Body of pancreas (tissue), 4 donors: ENCODE data around the gene ERVFRD-1. TPM values are rescaled to one million over a fixed set of nuclear protein-coding genes. Genes with fewer than 3 reads are reported as not detected.
A peak's percentile ranks its signal among the peaks of the same experiment; 100 is the strongest.

Experiments
- ATAC-seq: fragments of 150-250 bp; one replicate; pipeline ENCODE4 v1.9.1; 2016
- DNase-seq, 4 donors: peaks; one replicate each; pipeline ENCODE4 v3.0.0-alpha.2; 2019
- H3K27ac ChIP-seq, 4 donors: fragments of 200-600 bp; sonication (generic); 1 replicate in 3 of 4; 2 replicates in 1 of 4; pipeline versions ENCODE4 v1.5.1 to v1.6.1; 2016 to 2019; ENCODE audit warnings: mild to moderate bottlenecking in 1 of 4, mixed read lengths in 1 of 4, moderate library complexity in 1 of 4
- H3K27me3 ChIP-seq, 2 donors: fragments of 200-600 bp; sonication (generic); one replicate each; pipeline ENCODE4 v1.6.0; 2016; ENCODE audit warnings: mild to moderate bottlenecking in 1 of 2
- H3K36me3 ChIP-seq, 2 donors: fragments of 200-600 bp; sonication (generic); replicated peaks in 1 of 2; 2 replicates each; pipeline ENCODE4 v1.5.1; 2016; ENCODE audit warnings: low read depth in 2 of 2; ENCODE audit not compliant: insufficient read depth in 1 of 2
- H3K4me1 ChIP-seq: fragments of 200-600 bp; sonication (generic); one replicate; pipeline ENCODE4 v1.6.0; 2016
- H3K4me3 ChIP-seq, 2 donors: fragments of 200-600 bp; sonication (generic); 1 replicate in 1 of 2; 2 replicates in 1 of 2; pipeline ENCODE4 v1.5.1; 2016 to 2019
- H3K9me3 ChIP-seq, 3 donors: fragments of 200-600 bp; sonication (generic); 1 replicate in 2 of 3; 2 replicates in 1 of 3; pipeline ENCODE4 v1.5.1; 2016
- CTCF ChIP-seq, 7 experiments: fragments of 450-650 bp in 4 of 7; fragments of 200-600 bp in 3 of 7; sonication (generic) in 3 of 7; IDR thresholded peaks; one replicate each; pipeline ENCODE4 v1.5.1; 2016 to 2019; ENCODE audit warnings: antibody characterized with exemption in 7 of 7
- POLR2A ChIP-seq, 3 donors: fragments of 450-650 bp; IDR thresholded peaks; one replicate each; pipeline ENCODE4 v1.6.1; 2016; ENCODE audit warnings: antibody characterized with exemption in 3 of 3, mild to moderate bottlenecking in 2 of 3
- WGBS, 2 donors: methylation state at CpG; one replicate each; pipeline ENCODE4 v1.1.5; 2017; 5-methylcytosine and 5-hydroxymethylcytosine counted together
- intact Hi-C: fragments of 100-400 bp; cut with DNase I; formaldehyde crosslinking; loops from one replicate; pipeline ENCODE4 v1.15.1; 2023
- total RNA-seq, 2 donors: library from RNA; depleted of rRNA; stranded (reverse); fragments of >200 nt; gene quantifications; one replicate each; pipeline ENCODE4 v1.1.0, GENCODE V29; 2016

ERVFRD-1 gene
- total RNA-seq, 2 donors from 2014 or later, result not detected

DNA sequence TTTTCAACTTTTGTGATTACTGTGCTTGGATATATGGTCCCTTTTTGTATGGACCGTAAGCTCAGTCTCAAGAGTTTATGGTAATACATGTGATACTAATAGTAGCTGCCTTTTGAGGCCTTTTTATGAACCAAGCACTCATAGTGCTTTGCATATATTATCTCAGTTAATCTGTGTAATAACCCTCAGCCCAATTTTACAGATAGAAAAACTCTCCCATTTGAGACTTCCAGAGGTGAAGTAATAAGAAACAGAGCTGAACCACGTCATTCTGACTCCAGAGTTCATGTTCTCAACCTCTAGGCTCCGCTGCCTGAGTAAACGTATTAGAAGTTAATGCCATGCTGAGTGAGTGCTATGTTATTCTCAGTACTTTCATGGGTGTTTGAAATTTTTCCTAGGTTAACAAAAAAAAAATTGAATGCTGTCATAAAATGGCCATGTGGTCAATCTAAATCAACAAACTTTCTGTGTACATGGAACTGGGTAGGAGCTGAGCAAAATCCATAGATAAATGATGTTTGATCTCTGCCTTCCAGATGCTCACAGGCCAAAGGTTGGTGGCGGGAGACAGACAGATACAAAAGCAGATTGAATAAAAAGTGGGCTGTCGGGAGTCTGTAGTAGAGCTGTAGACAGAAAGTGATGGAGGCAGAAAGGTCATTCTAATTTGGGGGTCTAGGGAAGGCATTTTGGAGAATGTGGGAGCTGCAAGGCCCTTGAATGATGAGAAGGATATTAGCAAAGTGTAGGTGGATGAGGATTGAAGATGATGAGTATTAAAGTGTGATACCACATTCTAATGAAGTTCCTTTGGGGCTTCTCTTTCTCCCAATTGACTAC is 44.8 kb downstream of the ERVFRD-1 start:
- DNase-seq, result no peak
- H3K4me1 ChIP-seq, result peaks cover 16% of the 10 kb centered on the region
- peak overlapping the region in 1 of 4 donors; percentile 46 for H3K27ac ChIP-seq
- intact Hi-C loops, result no loop called here
- no peaks in the 10 kb centered on the region for H3K36me3 ChIP-seq
- no peak for ATAC-seq
- H3K27me3 ChIP-seq, result no peaks in the 10 kb centered on the region
- WGBS, 2 donors, result 88 to 89% methylated on average over 6 of the region's 6 CpGs
- H3K4me3 ChIP-seq, result no peak overlapping the region
- TF ChIP-seq CTCF (IDR thresholded peaks at IDR 0.05) (no peak), POLR2A (IDR thresholded peaks at IDR 0.05) (no peak)
- H3K9me3 ChIP-seq, result no peaks in the 10 kb centered on the region

DNA sequence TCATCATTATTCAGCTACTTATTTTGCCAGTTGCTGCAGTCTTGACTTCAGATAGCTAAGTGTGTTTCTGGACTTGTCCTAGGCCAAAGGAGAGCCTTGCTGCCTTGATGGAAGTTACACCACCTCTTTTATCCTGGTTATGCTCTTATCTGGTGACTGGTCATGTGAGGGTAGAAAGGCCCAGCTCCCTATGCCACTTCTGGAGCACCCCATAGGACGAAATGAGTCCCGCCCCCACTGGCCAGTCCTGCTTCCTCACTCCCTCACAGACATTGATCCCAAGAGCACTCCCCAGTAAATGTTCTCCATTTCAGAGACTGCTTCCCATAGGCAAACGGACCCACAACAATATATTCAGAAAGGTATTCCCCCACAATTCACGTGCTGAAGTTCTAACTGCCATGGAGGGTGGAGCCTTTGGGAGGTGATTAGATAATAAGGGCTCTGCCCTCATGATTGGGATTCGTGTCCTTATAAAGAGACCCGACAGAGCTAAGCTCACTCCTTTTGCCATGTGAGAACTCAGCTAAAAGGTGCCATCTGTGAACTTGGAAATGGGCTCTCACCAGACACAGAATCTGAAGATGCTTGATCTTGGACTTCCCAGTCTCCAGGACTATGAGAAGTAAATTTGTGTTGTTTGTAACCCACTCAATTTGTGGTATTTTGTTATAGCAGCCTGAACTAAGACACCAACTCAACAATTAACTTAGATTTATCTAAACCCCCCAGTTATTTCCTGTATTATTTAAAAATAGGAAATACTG is 45.9 kb downstream of the ERVFRD-1 start:
- Histone ChIP-seq H3K4me1 (peaks cover 16% of the 10 kb centered on the region), H3K27ac (no peak overlapping the region), H3K9me3 (no peaks in the 10 kb centered on the region), H3K36me3 (no peaks in the 10 kb centered on the region), H3K4me3 (no peak overlapping the region), H3K27me3 (no peaks in the 10 kb centered on the region)
- intact Hi-C loops, result no loop called here
- DNase-seq (no peak), ATAC-seq (no peak)
- WGBS, 2 donors, result 73 to 76% methylated on average over 6 of the region's 6 CpGs
- TF ChIP-seq POLR2A (IDR thresholded peaks at IDR 0.05) (no peak), CTCF (IDR thresholded peaks at IDR 0.05) (no peak)

- 74 to 78% methylated on average over 3 of the region's 3 CpGs for WGBS, 2 donors
- Histone ChIP-seq H3K36me3 (no peaks in the 10 kb centered on the region), H3K27ac (no peak overlapping the region), H3K27me3 (no peaks in the 10 kb centered on the region), H3K9me3 (no peaks in the 10 kb centered on the region), H3K4me3 (no peak overlapping the region), H3K4me1 (peaks cover 16% of the 10 kb centered on the region)
- intact Hi-C loops, result no loop called here
- ATAC-seq (no peak), DNase-seq (no peak)
- TF ChIP-seq CTCF (IDR thresholded peaks at IDR 0.05) (no peak), POLR2A (IDR thresholded peaks at IDR 0.05) (no peak)
These were observed 46.7 kb downstream of the ERVFRD-1 start for GRCh38 chr6:11064836-11065235.

- 58 to 67% methylated on average over 2 of the region's 2 CpGs for WGBS, 2 donors
- H3K27me3 ChIP-seq, result no peaks in the 10 kb centered on the region
These were observed 48.8 kb downstream of the ERVFRD-1 start for GRCh38 chr6:11062715-11063114.

More at GRCh38 chr6:11062715-11063114, 48.8 kb downstream of the ERVFRD-1 start:
- H3K36me3 ChIP-seq, result no peaks in the 10 kb centered on the region
- H3K4me3 ChIP-seq, result no peak overlapping the region
- DNase-seq (no peak), ATAC-seq (no peak)
- no peak overlapping the region for H3K27ac ChIP-seq
- TF ChIP-seq POLR2A (IDR thresholded peaks at IDR 0.05) (no peak), CTCF (IDR thresholded peaks at IDR 0.05) (no peak)
- no peaks in the 10 kb centered on the region for H3K9me3 ChIP-seq
- peaks cover 10% of the 10 kb centered on the region for H3K4me1 ChIP-seq
- intact Hi-C loops, result no loop called here
